ENCODE measurements around the gene UNKL. TPM values are rescaled to one million over a fixed set of nuclear protein-coding genes. Genes with fewer than 3 reads are reported as not detected.

UNKL gene
- 10.4 and 12.2 TPM in 2 replicates for total RNA-seq

GRCh38 chr16:1414532-1415260 is at the start of gene UNKL:
UNKL (minus strand) TSS chr16:1414704; CDS start chr16:1414691, 13 bp downstream.

GRCh38 chr16:1443980-1444729 is 29.7 kb upstream of the UNKL start, which contains the start of gene CCDC154:
CCDC154 (minus strand) TSS chr16:1444556; CDS start chr16:1444322, 234 bp downstream.

GRCh38 chr16:1430759-1431496 is 16.4 kb upstream of the UNKL start, which contains the start of gene PERCC1:
PERCC1 (plus strand) TSS chr16:1431078; CDS start chr16:1432594, 1,516 bp downstream.

GRCh38 chr16:1351582-1352362 is 62.7 kb downstream of the UNKL start, which contains the start of the genes GNPTG and TSR3:
GNPTG (plus strand) TSS chr16:1351931; CDS start chr16:1351966, 35 bp downstream.
TSR3 (minus strand) TSS chr16:1351878; CDS start chr16:1351804, 74 bp downstream.

GRCh38 chr16:1333149-1333812 is 81.2 kb downstream of the UNKL start, which contains the start of gene BAIAP3:
BAIAP3 (plus strand) TSS chr16:1333645; CDS start chr16:1338550, 4,905 bp downstream.

Other genes starting within 250 kb of the UNKL start
- gene TPSG1, start 189.4 kb downstream of the UNKL start, total RNA-seq: not detected in 2 replicates
- not detected in 2 replicates for gene TPSB2, start 184.5 kb downstream of the UNKL start, total RNA-seq
- gene TPSAB1, start 174.0 kb downstream of the UNKL start, total RNA-seq: not detected in 2 replicates
- gene TPSD1, start 158.6 kb downstream of the UNKL start, total RNA-seq: not detected in 2 replicates
- gene UBE2I, start 105.1 kb downstream of the UNKL start, total RNA-seq: 55.7 and 61.3 TPM in 2 replicates
- 0.11 and 0.13 TPM in 2 replicates for gene BAIAP3, start 81.1 kb downstream of the UNKL start, total RNA-seq
- 42.0 and 44.7 TPM in 2 replicates for gene TSR3, start 62.8 kb downstream of the UNKL start, total RNA-seq
- 41.6 and 41.8 TPM in 2 replicates for gene GNPTG, start 62.8 kb downstream of the UNKL start, total RNA-seq
- gene UQCC4, start 6.0 kb upstream of the UNKL start, total RNA-seq: 7.7 and 8.8 TPM in 2 replicates
- gene PERCC1, start 16.4 kb upstream of the UNKL start, total RNA-seq: not detected in 2 replicates
- 0.13 and 0.22 TPM in 2 replicates for gene CCDC154, start 29.9 kb upstream of the UNKL start, total RNA-seq
- 52.8 and 82.3 TPM in 2 replicates for gene CLCN7, start 60.3 kb upstream of the UNKL start, total RNA-seq
- gene PTX4, start 74.2 kb upstream of the UNKL start, total RNA-seq: not detected in 2 replicates
- 9.9 and 10.4 TPM in 2 replicates for gene TELO2, start 78.7 kb upstream of the UNKL start, total RNA-seq
- gene TMEM204, start 119.0 kb upstream of the UNKL start, total RNA-seq: 10.6 and 11.9 TPM in 2 replicates
- gene IFT140, start 197.4 kb upstream of the UNKL start, total RNA-seq: 27.3 and 30.7 TPM in 2 replicates
- 8.9 and 9.4 TPM in 2 replicates for gene CRAMP1, start 197.7 kb upstream of the UNKL start, total RNA-seq